GM19397 (cell line): Measurements from ENCODE around the gene RPRD1B.

Experiments
- ATAC-seq: cut with Tn5 transposase; IDR thresholded peaks from one replicate; pipeline ENCODE4 v1.9.1; 2021; ENCODE audit warnings: mild to moderate bottlenecking, moderate library complexity; ENCODE audit not compliant: unreplicated experiment

RPRD1B gene

DNA sequence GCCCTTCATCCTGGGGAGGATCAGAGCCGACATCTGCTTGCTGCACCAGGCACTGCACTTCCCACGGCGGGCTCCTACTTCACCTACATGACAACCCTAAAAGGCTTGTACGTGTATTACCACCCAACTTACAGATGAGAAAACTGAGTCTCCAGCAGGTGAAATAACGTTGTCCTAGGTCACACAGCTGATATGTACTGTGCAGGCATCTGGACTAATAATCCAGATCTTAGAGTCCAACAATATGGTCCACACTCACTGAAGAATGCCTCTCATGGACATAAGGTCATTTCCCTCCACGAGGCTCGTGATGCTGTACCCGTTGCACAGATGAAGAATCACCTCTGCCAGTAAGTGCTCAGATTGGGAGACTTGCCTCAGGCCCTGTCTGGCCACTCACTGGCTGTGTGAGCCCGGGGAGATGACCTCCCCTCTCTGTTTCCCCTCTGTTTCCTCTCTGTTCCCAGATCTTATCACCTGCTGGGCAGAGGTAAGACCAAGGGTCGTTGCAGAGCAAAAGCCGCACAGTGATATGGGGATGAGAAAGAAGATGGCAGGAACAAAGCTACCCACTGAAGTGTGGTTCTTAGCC, 99.5 kb downstream of the RPRD1B start:
- ATAC-seq: no peak

- no peak for ATAC-seq
These were observed 100.3 kb downstream of the RPRD1B start for GRCh38 chr20:38133680-38134426.

GRCh38 chr20:38134427-38135270, 101.1 kb downstream of the RPRD1B start:
- ATAC-seq: no peak

- no peak for ATAC-seq
These were observed 101.7 kb downstream of the RPRD1B start for GRCh38 chr20:38135271-38135650.

GRCh38 chr20:38135651-38136420, 102.3 kb downstream of the RPRD1B start:
- no peak for ATAC-seq

DNA sequence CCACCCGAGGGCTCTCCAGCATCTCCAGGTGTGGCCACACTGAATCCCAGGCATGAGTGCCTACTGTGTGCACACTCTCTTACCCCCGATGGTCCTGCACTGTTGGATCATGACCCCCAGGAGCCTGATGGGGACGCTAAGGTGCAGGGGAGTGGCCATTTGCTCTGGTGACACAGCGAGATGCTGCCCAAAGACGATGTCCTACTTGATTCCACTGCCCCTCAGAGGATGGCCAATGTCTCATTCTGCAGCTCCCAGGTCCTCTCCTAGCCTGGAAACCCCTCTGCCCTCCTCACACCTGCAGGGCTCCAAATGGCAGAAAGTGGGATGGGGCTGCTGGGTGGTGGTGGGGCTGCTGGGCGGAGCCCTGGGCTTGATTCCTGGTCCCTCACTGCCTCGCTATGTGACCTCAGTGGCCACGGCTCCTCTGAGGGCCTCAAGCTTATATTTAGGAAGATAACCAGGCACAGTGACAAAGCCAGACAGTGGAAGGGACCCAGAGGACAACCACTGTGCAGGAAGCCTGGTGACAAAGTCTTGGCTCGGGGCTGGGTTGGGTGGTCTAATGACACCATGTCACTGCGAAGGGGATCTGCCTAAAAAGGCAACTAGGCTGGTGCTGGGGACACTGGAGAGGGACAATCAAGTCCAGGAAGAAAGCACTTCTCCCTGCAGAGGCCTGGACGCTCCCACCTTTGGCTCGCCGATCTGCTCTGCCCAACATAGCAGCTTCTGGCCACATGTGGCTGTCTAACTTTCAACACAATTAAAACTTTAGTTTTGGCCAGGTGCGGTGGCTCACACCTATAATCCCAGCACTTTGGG, 103.1 kb downstream of the RPRD1B start:
- no peak for ATAC-seq

DNA sequence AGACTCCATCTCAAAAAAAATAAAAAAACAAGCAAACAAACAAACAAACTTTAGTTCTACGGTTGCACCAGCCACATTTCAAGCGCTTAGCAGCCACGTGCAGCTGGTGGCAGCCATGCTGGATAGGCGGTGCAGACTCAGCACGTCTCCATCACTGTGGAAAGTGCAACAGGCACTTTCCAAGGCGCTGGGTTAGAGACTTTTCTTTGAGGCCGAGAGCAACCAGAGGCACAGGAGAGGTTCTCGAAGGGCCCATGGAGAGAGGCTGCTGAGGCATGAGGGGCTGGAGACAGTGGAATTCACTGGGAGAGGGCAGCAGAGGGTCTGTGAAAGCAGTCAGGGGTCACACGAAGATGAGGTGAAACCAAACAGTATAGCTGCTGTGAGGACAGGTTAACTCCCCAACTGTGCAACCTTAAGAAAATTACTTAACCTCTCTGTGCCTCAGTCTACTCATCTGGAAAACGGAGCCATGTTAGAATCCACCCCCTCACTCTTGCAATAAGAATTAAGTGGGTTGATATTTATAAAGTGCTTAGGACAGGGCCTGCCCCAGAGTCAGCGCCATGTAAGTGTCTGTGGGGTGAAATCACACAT, 104.0 kb downstream of the RPRD1B start:
- no peak for ATAC-seq

DNA sequence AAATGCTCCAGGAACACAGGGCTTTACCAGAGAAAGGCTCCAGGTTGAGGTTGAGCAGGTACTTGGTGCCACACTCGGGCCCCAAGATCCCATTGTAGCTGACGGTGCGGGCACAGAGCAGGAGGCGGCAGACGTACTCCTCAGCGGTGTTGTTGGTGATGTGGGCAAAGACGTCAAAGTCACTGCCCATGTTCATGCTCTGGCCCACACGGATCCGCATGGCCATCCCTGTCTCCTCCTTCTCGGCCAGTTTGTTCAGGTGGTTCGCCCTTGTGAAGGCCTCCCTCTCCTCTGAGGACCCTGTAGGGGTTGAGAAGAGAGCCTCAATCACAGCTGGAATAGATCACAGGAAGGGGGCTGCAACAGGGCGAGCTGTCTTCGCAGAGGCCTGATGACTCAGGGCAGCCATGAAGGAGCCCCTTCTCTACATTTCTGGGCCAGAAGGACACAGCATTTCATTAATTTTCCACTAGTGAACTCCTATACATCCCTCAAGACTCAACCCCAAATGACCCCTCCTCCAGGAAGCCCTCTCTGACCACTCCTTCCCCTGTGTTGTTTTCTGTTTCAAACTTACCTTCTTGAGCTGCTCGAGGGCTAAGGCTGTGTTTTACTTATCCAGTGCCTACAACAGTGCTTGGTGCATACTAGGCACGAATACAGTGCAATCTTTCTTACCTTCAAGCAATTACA, 104.7 kb downstream of the RPRD1B start:
- no peak for ATAC-seq

- ATAC-seq: no peak
These were observed 105.8 kb downstream of the RPRD1B start for GRCh38 chr20:38139156-38139912.

GRCh38 chr20:38139977-38140753, 106.6 kb downstream of the RPRD1B start:
- ATAC-seq: no peak

DNA sequence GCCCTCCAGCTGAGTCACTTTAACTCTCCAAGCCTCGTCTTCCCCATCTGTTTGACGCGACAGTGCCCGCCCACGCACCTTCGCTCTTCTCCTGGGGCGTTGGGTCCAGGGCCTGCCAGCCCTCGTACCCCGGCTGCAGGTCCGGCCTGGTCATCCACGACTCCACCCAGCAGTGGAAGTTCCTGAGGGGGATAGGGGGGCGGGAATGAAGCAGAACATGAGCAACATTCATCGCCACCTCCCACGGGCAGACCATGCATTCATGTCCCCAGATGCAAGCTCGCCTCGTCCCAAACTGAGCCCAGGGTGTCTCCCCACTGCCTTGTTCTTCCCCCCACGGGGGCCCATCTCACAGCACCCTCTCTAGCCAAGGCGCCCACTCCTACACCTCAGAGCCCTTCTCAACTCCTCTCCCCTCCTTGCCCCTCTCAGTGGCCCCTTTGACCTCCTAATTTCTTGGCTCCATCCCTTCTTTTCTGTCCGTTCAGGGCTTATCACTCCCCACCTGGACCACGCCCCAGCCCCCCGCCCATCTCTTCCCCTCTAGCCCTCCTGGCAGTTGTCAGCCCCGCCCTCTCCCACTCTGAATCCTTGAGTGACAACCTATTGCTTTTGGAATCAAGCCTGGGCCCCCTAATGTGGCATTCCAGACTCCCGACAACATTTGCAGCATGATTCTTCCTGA, 107.8 kb downstream of the RPRD1B start:
- ATAC-seq: no peak
